Stimulated activated naive CD8-positive, alpha-beta T cell treated with anti-CD3 and anti-CD28 coated beads, Interleukin-15, Interleukin-2, amounts not matched to agents 100 U/mL and 50 U/mL, for 24 hours (primary cell): ENCODE results near the gene GABRB2.
"Not testable (repeated sequence)": the region's sequence is repeated elsewhere in the genome, so short reads cannot be mapped to it uniquely, and the experiment has no call there.

Experiments
- ATAC-seq: fragments of 150-1000 bp; cut with Tn5 transposase; one replicate; pipeline ENCODE4 v1.10.0; 2021
- DNase-seq: peaks from one replicate; pipeline ENCODE4 v3.0.0; 2021

The GABRB2 gene

GRCh38 chr5:161546470-161547301 lies at the start of gene GABRB2:
Gene GABRB2 (minus strand): TSS chr5:161546725. CDS start chr5:161546643, 82 bp downstream.
- no peak for ATAC-seq
- DNase-seq, result peak; percentile 42

GRCh38 chr5:161585798-161586197 lies 39.3 kb upstream of the GABRB2 start:
- no peak for ATAC-seq

GRCh38 chr5:161580621-161581020 lies 34.1 kb upstream of the GABRB2 start:
- DNase-seq (no peak), ATAC-seq (no peak)

More at GRCh38 chr5:161585798-161586197, 39.3 kb upstream of the GABRB2 start:
- no peak for DNase-seq

- DNase-seq, result no peak
- no peak for ATAC-seq
Observed at GRCh38 chr5:161572914-161573313, 26.4 kb upstream of the GABRB2 start.

- DNase-seq (no peak), ATAC-seq (no peak)
Observed at GRCh38 chr5:161566081-161566480, 19.6 kb upstream of the GABRB2 start.

- ATAC-seq (no peak), DNase-seq (no peak)
Observed at GRCh38 chr5:161562446-161562845, 15.9 kb upstream of the GABRB2 start.

GRCh38 chr5:161549106-161549505 lies 2.6 kb upstream of the GABRB2 start:
- no peak for DNase-seq

GRCh38 chr5:161548487-161549094 lies 2.1 kb upstream of the GABRB2 start:
- DNase-seq, result no peak
- ATAC-seq, result no peak

More at GRCh38 chr5:161549106-161549505, 2.6 kb upstream of the GABRB2 start:
- no peak for ATAC-seq

- ATAC-seq (no peak), DNase-seq (no peak)
Observed at GRCh38 chr5:161547738-161548486, 1.4 kb upstream of the GABRB2 start.

GRCh38 chr5:161547406-161547737 lies 847 bp upstream of the GABRB2 start:
- no peak for DNase-seq
- ATAC-seq, result no peak

GRCh38 chr5:161546095-161546469 lies 443 bp downstream of the GABRB2 start:
- DNase-seq (no peak), ATAC-seq (no peak)

- DNase-seq, result no peak
- no peak for ATAC-seq
Observed at GRCh38 chr5:161545344-161546094, 1.0 kb downstream of the GABRB2 start.

- DNase-seq, result peak; percentile 42
Observed at GRCh38 chr5:161544350-161544765, 2.2 kb downstream of the GABRB2 start.

GRCh38 chr5:161539016-161539415 lies 7.5 kb downstream of the GABRB2 start:
- DNase-seq (no peak), ATAC-seq (no peak)

More at GRCh38 chr5:161544350-161544765, 2.2 kb downstream of the GABRB2 start:
- ATAC-seq, result no peak

GRCh38 chr5:161535762-161536161 lies 10.8 kb downstream of the GABRB2 start:
- ATAC-seq (no peak), DNase-seq (no peak)

- no peak for ATAC-seq
- no peak for DNase-seq
Observed at GRCh38 chr5:161530700-161531099, 15.8 kb downstream of the GABRB2 start.

- no peak for DNase-seq
- ATAC-seq, result no peak
Observed at GRCh38 chr5:161513942-161514341, 32.6 kb downstream of the GABRB2 start.

GRCh38 chr5:161507591-161507990 lies 38.9 kb downstream of the GABRB2 start:
- no peak for DNase-seq
- no peak for ATAC-seq

GRCh38 chr5:161505160-161505559 lies 41.4 kb downstream of the GABRB2 start:
- not testable (repeated sequence) for DNase-seq

GRCh38 chr5:161498531-161498930 lies 48.0 kb downstream of the GABRB2 start:
- no peak for ATAC-seq
- no peak for DNase-seq

More at GRCh38 chr5:161505160-161505559, 41.4 kb downstream of the GABRB2 start:
- ATAC-seq, result not testable (repeated sequence)

GRCh38 chr5:161483721-161484120 lies 62.8 kb downstream of the GABRB2 start:
- ATAC-seq, result no peak
- DNase-seq, result no peak

GRCh38 chr5:161481922-161482321 lies 64.6 kb downstream of the GABRB2 start:
- ATAC-seq, result no peak
- DNase-seq, result no peak
